Measurements from ENCODE around the gene PHAF1.

The PHAF1 gene

DNA sequence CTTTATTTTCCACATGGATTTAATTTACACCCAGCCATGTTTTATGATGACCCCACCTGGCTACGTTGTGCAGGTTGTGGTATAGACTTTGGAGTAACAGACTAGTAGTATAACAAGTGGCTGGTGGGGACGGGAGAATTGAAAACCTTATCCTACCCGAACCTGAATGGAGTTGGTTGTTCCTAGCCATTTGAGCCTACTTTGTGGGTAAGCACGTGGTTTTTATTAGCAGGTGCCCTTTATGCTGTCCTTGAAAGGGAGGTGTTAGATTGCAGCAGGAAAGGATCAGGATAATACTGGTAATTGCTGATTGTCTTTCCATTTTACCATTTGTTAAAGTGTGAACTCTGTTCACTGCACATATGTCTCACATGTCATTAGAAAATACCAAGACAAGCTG, 31.9 kb upstream of the PHAF1 start:
- Mint-ChIP-seq H3K4me3 (no peak overlapping the region), H3K36me3 (ENCODE audit: low read depth) (peaks cover 25% of the 10 kb centered on the region), H3K27ac (no peak overlapping the region), H3K27me3 (ENCODE audit: low read depth, poor library complexity) (no peaks in the 10 kb centered on the region), H3K9me3 (no peaks in the 10 kb centered on the region), H3K4me1 (no peaks in the 10 kb centered on the region)
- TF ChIP-seq, protein P1, sequence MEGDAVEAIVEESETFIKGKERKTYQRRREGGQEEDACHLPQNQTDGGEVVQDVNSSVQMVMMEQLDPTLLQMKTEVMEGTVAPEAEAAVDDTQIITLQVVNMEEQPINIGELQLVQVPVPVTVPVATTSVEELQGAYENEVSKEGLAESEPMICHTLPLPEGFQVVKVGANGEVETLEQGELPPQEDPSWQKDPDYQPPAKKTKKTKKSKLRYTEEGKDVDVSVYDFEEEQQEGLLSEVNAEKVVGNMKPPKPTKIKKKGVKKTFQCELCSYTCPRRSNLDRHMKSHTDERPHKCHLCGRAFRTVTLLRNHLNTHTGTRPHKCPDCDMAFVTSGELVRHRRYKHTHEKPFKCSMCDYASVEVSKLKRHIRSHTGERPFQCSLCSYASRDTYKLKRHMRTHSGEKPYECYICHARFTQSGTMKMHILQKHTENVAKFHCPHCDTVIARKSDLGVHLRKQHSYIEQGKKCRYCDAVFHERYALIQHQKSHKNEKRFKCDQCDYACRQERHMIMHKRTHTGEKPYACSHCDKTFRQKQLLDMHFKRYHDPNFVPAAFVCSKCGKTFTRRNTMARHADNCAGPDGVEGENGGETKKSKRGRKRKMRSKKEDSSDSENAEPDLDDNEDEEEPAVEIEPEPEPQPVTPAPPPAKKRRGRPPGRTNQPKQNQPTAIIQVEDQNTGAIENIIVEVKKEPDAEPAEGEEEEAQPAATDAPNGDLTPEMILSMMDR (IDR thresholded peaks at IDR 0.05): no peak
- no peak for DNase-seq

DNA sequence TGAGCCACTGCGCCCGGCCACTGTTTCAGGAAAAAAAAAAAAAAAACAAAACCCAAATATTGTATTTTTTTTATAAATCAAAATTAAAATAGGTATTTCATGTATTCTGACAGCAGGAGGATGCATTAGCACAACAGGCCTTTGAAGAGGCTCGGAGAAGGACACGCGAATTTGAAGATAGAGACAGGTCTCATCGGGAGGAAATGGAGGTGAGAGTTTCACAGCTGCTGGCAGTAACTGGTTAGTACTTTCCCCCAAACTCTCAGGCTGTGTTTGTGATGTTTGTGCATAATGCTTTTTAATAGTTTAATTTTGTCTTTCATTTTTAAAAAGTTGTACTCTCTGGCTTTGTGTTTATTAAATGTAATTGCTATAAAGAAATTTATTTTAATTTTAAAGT, 27.6 kb upstream of the PHAF1 start:
- Mint-ChIP-seq H3K4me1 (no peaks in the 10 kb centered on the region), H3K27ac (no peak overlapping the region), H3K4me3 (no peak overlapping the region), H3K9me3 (no peaks in the 10 kb centered on the region), H3K27me3 (ENCODE audit: low read depth, poor library complexity) (no peaks in the 10 kb centered on the region), H3K36me3 (ENCODE audit: low read depth) (peaks cover 31% of the 10 kb centered on the region)
- TF ChIP-seq, protein P1 (IDR thresholded peaks at IDR 0.05): no peak
- DNase-seq: no peak

DNA sequence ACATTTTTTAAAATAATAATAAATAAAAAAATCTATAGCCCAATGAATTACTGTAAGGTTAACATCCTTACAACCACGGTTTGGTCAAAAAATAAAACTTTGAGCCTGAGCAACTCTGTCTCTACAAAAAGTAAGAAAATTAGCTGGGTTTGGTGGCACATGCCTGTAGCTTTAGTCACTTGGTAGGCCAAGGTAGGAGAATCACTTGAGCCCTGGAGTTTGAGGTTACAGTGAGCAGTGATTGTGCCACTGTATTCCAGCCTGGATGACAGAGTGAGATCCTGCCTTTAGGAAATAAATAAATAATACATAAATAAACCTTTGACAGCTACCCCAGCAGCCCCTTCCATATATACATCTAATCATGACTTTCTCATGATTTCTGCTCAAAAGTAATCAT, 26.9 kb upstream of the PHAF1 start:
- Mint-ChIP-seq H3K27ac (no peak overlapping the region), H3K4me3 (no peak overlapping the region), H3K9me3 (no peaks in the 10 kb centered on the region), H3K27me3 (ENCODE audit: low read depth, poor library complexity) (no peaks in the 10 kb centered on the region), H3K36me3 (ENCODE audit: low read depth) (peaks cover 23% of the 10 kb centered on the region), H3K4me1 (peaks cover 2% of the 10 kb centered on the region)
- TF ChIP-seq, protein P1 (IDR thresholded peaks at IDR 0.05): no peak
- DNase-seq: no peak

DNA sequence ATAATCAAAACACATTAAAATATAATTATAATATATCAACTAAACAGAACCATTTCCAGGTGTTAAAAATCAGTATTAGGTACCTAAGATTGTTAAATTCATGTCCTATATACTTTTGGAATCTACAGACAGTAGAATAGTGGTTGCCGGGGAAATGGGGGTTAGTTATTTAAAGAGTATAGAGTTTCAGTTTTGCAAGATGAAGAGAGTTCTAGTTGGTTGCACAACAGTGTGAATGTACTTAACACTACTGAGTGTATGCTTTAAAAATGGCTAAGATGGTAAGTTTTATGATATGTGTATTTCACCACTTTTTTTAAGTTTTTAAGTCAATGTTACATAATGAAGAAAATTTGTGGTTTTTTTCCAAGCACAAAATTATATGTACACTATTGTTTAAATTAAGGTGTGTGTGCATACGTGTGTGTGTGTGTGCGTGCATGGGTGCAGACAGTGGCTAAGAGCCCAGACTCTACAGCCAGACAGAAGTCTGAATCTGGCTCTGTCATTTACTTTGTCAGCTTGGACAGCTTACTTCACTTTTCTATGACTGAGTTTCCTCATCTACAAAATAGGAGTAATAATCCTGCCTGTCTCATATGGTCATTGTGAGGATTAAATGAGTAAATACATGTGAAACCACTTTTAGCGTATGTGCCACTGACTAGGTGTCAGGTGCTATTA, 25.3 kb upstream of the PHAF1 start:
- DNase-seq: no peak

DNA sequence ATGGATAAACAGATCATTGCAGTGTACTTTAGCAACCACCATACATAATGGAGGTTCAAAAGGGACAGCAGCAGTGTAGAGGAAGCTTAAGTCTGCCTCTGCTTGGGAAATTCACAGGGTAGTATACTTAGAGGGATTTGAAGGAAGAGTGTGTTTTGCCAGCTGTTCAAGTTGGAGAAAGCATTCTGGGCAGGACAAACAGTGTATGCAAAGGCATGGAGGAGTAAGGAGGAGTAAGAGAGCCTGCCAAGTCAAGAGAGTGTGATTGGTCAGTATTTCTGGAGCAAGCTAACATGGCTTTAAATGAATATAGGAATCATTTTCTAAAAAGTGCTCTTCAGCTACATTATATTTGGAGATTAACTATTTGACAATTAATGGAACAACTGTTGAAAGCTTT, 22.9 kb upstream of the PHAF1 start:
- no peak overlapping the region for H3K4me3 Mint-ChIP-seq
- DNase-seq: no peak
- peaks cover 19% of the 10 kb centered on the region for H3K36me3 Mint-ChIP-seq (ENCODE audit: low read depth)
- peaks cover 24% of the 10 kb centered on the region for H3K4me1 Mint-ChIP-seq
- TF ChIP-seq, protein P1 (IDR thresholded peaks at IDR 0.05): no peak
- no peaks in the 10 kb centered on the region for H3K27me3 Mint-ChIP-seq (ENCODE audit: low read depth, poor library complexity)
- no peaks in the 10 kb centered on the region for H3K9me3 Mint-ChIP-seq
- no peak overlapping the region for H3K27ac Mint-ChIP-seq

More for the DNA sequence above, 25.3 kb upstream of the PHAF1 start:
- TF ChIP-seq, protein P1 (IDR thresholded peaks at IDR 0.05): no peak
- Mint-ChIP-seq H3K27me3 (ENCODE audit: low read depth, poor library complexity) (no peaks in the 10 kb centered on the region), H3K4me3 (no peak overlapping the region), H3K36me3 (ENCODE audit: low read depth) (peaks cover 19% of the 10 kb centered on the region), H3K27ac (no peak overlapping the region), H3K4me1 (peaks cover 17% of the 10 kb centered on the region), H3K9me3 (no peaks in the 10 kb centered on the region)

DNA sequence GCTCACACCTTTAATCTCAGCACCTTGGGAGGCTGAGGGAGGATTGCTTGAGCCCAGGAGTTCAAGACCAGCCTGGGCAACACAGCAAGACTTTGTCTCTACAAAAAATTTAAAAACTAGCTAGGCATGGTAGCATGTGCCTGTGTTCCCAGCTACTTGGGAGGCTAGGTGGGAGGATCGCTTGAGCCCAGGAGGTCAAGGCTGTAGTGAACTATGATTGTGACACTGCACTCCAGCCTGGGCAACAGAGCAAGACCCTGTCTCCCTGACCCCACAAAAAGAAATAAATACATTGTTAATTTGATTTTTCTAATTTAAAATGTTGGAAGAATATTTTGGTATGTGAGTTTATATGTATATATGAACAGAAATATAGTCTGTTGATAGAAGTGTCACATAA, 22.4 kb upstream of the PHAF1 start:
- no peaks in the 10 kb centered on the region for H3K9me3 Mint-ChIP-seq
- TF ChIP-seq, protein P1 (IDR thresholded peaks at IDR 0.05): no peak
- no peak overlapping the region for H3K27ac Mint-ChIP-seq
- H3K36me3 Mint-ChIP-seq (ENCODE audit: low read depth): peaks cover 19% of the 10 kb centered on the region
- DNase-seq: no peak
- H3K4me1 Mint-ChIP-seq: peaks cover 29% of the 10 kb centered on the region
- H3K4me3 Mint-ChIP-seq: no peak overlapping the region
- no peaks in the 10 kb centered on the region for H3K27me3 Mint-ChIP-seq (ENCODE audit: low read depth, poor library complexity)
